D721Med (cell line): ENCODE results near the gene PUS1.

Source experiments
- DNase-seq: peaks from one replicate; pipeline ENCODE4 v3.0.0; 2011; ENCODE audit warnings: low spot score; ENCODE audit not compliant: insufficient read length
- FAIRE-seq: peaks from 2 replicates; lab custom pipeline; 2011; peaks lifted over from hg19 to GRCh38; lab: Jason Lieb, UNC
- CTCF ChIP-seq: IDR thresholded peaks from 2 replicates; pipeline ENCODE4 v1.5.1; 2012; ENCODE audit warnings: mild to moderate bottlenecking, control low read depth; ENCODE audit not compliant: insufficient read depth; ENCODE audit errors: missing control alignments

PUS1 gene

DNA sequence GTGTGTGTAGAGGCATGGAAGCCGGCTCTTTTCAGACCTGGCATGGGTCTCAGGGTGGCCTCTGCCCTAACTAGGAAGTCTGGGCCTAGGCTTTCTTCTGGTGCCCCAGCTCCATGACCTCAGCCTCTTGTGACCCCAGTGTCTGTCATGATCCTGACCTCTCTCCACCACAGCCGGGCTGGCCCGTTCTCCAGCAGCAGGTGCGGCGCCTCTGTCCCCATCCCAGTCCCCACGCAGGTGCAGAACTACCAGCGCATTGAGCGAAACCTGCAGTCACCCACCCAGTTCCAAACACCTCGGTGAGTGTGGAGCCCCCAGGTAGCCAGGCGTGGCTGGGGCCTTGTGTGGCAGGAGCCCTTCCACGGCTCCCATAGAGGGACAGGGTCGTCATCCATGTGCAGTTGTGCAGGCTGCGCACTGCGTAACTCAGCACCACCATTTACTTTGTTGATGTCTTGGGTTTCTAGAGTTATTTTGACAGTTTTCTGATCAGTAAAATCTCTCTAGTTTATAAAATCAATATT, 14.8 kb upstream of the PUS1 start:
- no peak for TF ChIP-seq CTCF
- FAIRE-seq: no peak

GRCh38 chr12:131915000-131915689, 13.9 kb upstream of the PUS1 start:
- no peak for TF ChIP-seq CTCF
- DNase-seq (no peak), FAIRE-seq (no peak)

More for the DNA sequence above, 14.8 kb upstream of the PUS1 start:
- no peak for DNase-seq

DNA sequence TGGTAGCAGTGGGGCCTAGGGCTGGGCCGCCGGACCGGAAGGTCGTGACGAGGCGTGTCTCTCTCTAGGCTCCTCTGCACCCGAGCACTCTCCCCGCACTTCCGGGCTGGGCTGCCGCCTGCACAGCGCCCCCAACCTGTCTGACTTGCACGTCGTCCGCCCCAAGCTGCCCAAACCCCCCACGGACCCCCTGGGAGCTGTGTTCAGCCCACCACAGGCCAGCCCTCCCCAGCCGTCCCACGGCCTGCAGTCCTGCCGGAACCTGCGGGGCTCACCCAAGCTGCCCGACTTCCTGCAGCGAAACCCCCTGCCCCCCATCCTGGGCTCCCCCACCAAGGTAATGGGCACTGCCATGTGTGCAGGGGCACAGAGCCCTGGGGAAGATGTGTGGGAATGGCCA, 13.3 kb upstream of the PUS1 start:
- FAIRE-seq (no peak), DNase-seq (no peak)
- no peak for TF ChIP-seq CTCF

GRCh38 chr12:131916306-131917138, 12.6 kb upstream of the PUS1 start:
- DNase-seq (no peak), FAIRE-seq (no peak)
- no peak for TF ChIP-seq CTCF

GRCh38 chr12:131917139-131917710, 11.9 kb upstream of the PUS1 start:
- TF ChIP-seq CTCF: no peak
- no peak for DNase-seq
- FAIRE-seq: no peak

- DNase-seq (no peak), FAIRE-seq (no peak)
- TF ChIP-seq CTCF: no peak
These were observed 11.3 kb upstream of the PUS1 start for GRCh38 chr12:131917711-131918306.
